OCI-LY3 (cell line): ENCODE data around the gene DIAPH2.

Source experiments
- H2AFZ ChIP-seq: fragments of 200-600, 300-600 bp; shearing (Covaris generic); 2 replicates; pipeline ENCODE4 v1.6.0; 2014; ENCODE audit warnings: antibody characterized with exemption, low read depth, low read length
- H3K27ac ChIP-seq: fragments of 200-600, 300-600 bp; sonication (generic); 2 replicates; pipeline ENCODE4 v1.5.1; 2014; ENCODE audit warnings: mild to moderate bottlenecking, low read length, moderate library complexity, mixed read lengths
- H3K27me3 ChIP-seq: fragments of 200-600, 300-600 bp; sonication (generic); 2 replicates; pipeline ENCODE4 v1.6.1; 2014; ENCODE audit warnings: low read depth, low read length, mixed read lengths
- H3K36me3 ChIP-seq: fragments of 200-600, 300-600 bp; sonication (generic); replicated peaks from 2 replicates; pipeline ENCODE3; 2014; ENCODE audit warnings: low read depth, low read length, mixed read lengths
- H3K4me1 ChIP-seq: fragments of 300-600, 200-600 bp; sonication (generic); 2 replicates; pipeline ENCODE4 v1.6.1; 2014; ENCODE audit warnings: low read length, mixed read lengths
- H3K4me2 ChIP-seq: fragments of 200-600, 300-600 bp; sonication (generic); 2 replicates; pipeline ENCODE4 v1.6.1; 2014; ENCODE audit warnings: low read length, mixed read lengths
- H3K4me3 ChIP-seq: fragments of 300-600, 200-600 bp; sonication (generic); 2 replicates; pipeline ENCODE4 v1.5.1; 2014; ENCODE audit warnings: antibody characterized with exemption, mild to moderate bottlenecking, low read length, moderate library complexity
- H3K79me2 ChIP-seq: fragments of 300-600, 200-600 bp; shearing (Covaris generic); 2 replicates; pipeline ENCODE4 v1.6.1; 2014; ENCODE audit warnings: mild to moderate bottlenecking, low read length, mixed read lengths
- H3K9ac ChIP-seq: fragments of 300-600, 200-600 bp; shearing (Covaris generic); 2 replicates; pipeline ENCODE4 v1.6.0; 2014; ENCODE audit warnings: mild to moderate bottlenecking, low read length, moderate library complexity
- H3K9me3 ChIP-seq: fragments of 200-600, 300-600 bp; shearing (Covaris generic); 2 replicates; pipeline ENCODE4 v1.6.1; 2014; ENCODE audit warnings: low read length, mixed read lengths; ENCODE audit not compliant: insufficient read depth
- H4K20me1 ChIP-seq: fragments of 200-600, 300-600 bp; sonication (generic); 2 replicates; pipeline ENCODE4 v1.6.1; 2016; ENCODE audit warnings: low read length, mixed read lengths; ENCODE audit not compliant: insufficient read depth
- CTCF ChIP-seq: fragments of 200-600, 300-600 bp; sonication (generic); IDR thresholded peaks from 2 replicates; pipeline ENCODE4 v1.5.1; 2014; ENCODE audit warnings: antibody characterized with exemption, low read length, low read depth
- EZH2phosphoT487 ChIP-seq: fragments of 200-600 bp; shearing (Covaris generic); IDR thresholded peaks from 2 replicates; pipeline ENCODE4 v1.6.1; 2018; ENCODE audit warnings: antibody characterized with exemption, mixed run types, low read depth

The DIAPH2 gene

GRCh38 chrX:96683997-96684338 is 674 bp upstream of the DIAPH2 start:
- TF ChIP-seq CTCF (no peak), EZH2phosphoT487 (no peak)
- peak overlapping the region; percentile 90 for H3K9ac ChIP-seq

DNA sequence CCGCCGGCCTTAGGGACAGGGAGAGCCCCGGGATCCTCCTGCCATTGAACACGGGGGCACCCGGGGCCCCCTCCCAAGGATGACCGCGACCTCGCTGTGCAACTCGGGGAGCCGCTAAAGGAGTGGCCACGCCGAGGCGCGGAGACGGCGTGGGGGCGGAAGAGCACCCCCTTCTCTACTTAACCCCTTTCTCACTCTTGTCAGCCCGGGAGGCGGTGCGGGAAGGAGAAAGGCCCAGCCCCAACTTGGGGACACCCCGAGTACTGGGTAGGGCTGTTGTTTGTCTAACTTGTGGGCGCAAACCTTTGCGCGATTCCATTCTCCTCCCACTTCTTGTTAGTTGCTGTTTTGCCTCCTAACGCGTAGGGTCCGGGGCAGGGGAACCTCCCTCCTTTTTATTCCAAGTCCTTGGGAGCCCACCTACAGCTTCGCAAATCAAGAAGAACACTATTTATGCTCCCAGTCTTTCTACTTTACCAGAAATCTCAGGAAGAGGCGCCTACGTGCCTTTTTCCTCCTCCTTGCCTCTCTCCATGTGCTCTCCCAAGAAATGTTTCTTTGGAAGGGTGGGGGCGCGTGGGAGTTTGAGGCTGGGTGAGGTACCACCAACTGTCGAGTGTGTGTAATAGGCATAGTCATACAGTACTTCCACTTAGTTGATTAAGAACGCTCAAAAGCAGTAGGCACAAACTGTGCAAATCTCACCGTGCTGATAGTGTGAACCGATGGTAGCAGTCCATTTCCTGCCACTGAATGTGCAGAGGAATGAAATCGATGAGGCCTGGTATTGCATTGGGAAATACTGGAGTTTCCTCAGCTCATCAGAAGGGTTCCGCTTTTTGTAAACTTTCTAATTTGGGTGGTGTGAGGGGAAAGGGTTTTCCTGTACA is 813 bp downstream of the DIAPH2 start:
- Histone ChIP-seq H3K9ac (peak overlapping the region; percentile 90), H2AFZ (peak overlapping the region; percentile 85; the same call in 1 of the 2 replicates), H4K20me1 (no peaks in the 10 kb centered on the region), H3K27ac (peak overlapping the region; percentile 53), H3K4me2 (peak overlapping the region; percentile 87), H3K4me3 (peak overlapping the region; percentile 94), H3K27me3 (no peaks in the 10 kb centered on the region), H3K79me2 (peaks cover 3% of the 10 kb centered on the region; the same call in 1 of the 2 replicates), H3K9me3 (no peaks in the 10 kb centered on the region), H3K36me3 (no peaks in the 10 kb centered on the region), H3K4me1 (peaks cover 18% of the 10 kb centered on the region)
- TF ChIP-seq CTCF = no peak
- TF ChIP-seq EZH2phosphoT487 = no peak

More at GRCh38 chrX:96683997-96684338, 674 bp upstream of the DIAPH2 start:
- no peaks in the 10 kb centered on the region for H3K9me3 ChIP-seq
- H3K27ac ChIP-seq = no peak overlapping the region
- H3K36me3 ChIP-seq = no peaks in the 10 kb centered on the region
- H3K79me2 ChIP-seq = peaks cover 3% of the 10 kb centered on the region; the same call in 1 of the 2 replicates
- H3K4me2 ChIP-seq = peak overlapping the region; percentile 87
- H4K20me1 ChIP-seq = no peaks in the 10 kb centered on the region
- peaks cover 18% of the 10 kb centered on the region for H3K4me1 ChIP-seq
- no peaks in the 10 kb centered on the region for H3K27me3 ChIP-seq
- H3K4me3 ChIP-seq = peak overlapping the region; percentile 94
- 0 out of 2 replicates have a peak overlapping the region, but pooled peaks have one; percentile 85 for H2AFZ ChIP-seq

- no peak overlapping the region for H3K27ac ChIP-seq
- no peaks in the 10 kb centered on the region for H3K27me3 ChIP-seq
- no peaks in the 10 kb centered on the region for H3K9me3 ChIP-seq
- peaks cover 3% of the 10 kb centered on the region; the same call in 1 of the 2 replicates for H3K79me2 ChIP-seq
- no peaks in the 10 kb centered on the region for H3K36me3 ChIP-seq
- no peak overlapping the region for H3K4me3 ChIP-seq
- H3K9ac ChIP-seq = no peak overlapping the region
- H3K4me1 ChIP-seq = peaks cover 18% of the 10 kb centered on the region
- H3K4me2 ChIP-seq = no peak overlapping the region
- TF ChIP-seq EZH2phosphoT487 (no peak), CTCF (no peak)
- no peak overlapping the region for H2AFZ ChIP-seq
- no peaks in the 10 kb centered on the region for H4K20me1 ChIP-seq
Measured at GRCh38 chrX:96687776-96688175, 3.1 kb downstream of the DIAPH2 start.

- Histone ChIP-seq H2AFZ (no peak overlapping the region), H3K9me3 (no peaks in the 10 kb centered on the region), H3K4me2 (no peak overlapping the region), H3K9ac (no peak overlapping the region), H3K27me3 (no peaks in the 10 kb centered on the region), H3K4me1 (peaks cover 17% of the 10 kb centered on the region), H3K79me2 (peaks cover 3% of the 10 kb centered on the region; the same call in 1 of the 2 replicates), H3K27ac (no peak overlapping the region), H3K4me3 (no peak overlapping the region), H4K20me1 (no peaks in the 10 kb centered on the region), H3K36me3 (no peaks in the 10 kb centered on the region)
- TF ChIP-seq EZH2phosphoT487 (no peak), CTCF (no peak)
Measured at GRCh38 chrX:96688789-96689188, 4.1 kb downstream of the DIAPH2 start.
